NCI-H146 (cell line): ENCODE data around the gene PRKAG2.

Experiments used
- DNase-seq: peaks from one replicate; lab custom pipeline; 2025; lab: John Stamatoyannopoulos, UW

Gene PRKAG2

DNA sequence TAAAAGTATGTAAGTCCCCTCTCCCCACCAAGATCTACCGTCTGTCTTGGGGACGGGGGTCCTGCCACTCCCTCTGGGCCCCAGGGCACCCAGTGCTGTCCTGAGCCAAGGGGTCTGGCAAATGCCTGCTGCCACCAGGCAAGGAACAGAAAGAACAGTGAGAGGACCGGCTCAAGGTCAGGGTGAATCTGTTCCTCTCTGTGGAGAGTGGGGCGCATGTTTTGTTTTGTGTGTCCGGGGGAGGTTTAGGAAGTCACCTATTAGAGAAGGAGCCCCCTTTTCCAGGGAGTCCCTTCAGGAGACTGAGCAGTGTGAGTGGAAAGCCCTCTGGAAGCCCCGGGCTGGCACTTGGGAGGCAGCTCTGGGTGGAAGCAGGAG, 198.7 kb downstream of the PRKAG2 start:
- DNase-seq: no peak

DNA sequence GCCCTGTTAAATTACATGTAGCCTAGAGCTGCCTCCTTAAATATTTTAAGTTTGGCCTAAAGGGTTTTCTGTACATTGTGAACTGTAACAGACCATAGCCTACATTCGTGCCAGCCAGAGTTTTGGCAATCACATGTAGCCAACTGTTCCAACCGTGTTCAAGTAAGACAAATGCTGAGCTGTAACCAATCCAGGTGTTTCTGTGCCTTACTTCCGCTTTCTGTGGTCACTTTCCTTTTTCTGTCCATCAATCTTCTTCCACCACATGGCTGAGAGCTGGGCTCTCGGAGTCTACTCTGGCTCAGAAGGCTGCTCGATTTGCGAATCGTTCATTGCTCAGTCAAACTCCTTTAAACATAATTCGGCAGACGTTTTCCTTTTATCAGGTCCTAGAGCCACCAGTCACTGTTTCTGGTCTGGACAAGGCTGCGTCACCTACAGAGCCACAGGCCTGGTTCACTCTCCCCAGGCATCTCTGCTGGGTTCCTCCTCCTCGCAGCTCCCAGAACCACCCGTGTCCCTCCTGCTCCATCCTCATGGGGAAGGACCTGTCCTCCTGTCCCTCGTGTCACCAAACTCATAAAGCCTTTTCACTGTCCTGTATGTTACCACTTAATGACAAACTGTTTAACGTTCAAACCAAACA, 199.2 kb downstream of the PRKAG2 start:
- DNase-seq: no peak

- no peak for DNase-seq
Observed at GRCh38 chr7:151676759-151677158, 200.2 kb downstream of the PRKAG2 start.

- no peak for DNase-seq
Observed at GRCh38 chr7:151675196-151675920, 201.6 kb downstream of the PRKAG2 start.

GRCh38 chr7:151674161-151674920, 202.6 kb downstream of the PRKAG2 start:
- DNase-seq: no peak

- DNase-seq: peak; percentile 22
Observed at GRCh38 chr7:151673216-151673615, 203.7 kb downstream of the PRKAG2 start.

DNA sequence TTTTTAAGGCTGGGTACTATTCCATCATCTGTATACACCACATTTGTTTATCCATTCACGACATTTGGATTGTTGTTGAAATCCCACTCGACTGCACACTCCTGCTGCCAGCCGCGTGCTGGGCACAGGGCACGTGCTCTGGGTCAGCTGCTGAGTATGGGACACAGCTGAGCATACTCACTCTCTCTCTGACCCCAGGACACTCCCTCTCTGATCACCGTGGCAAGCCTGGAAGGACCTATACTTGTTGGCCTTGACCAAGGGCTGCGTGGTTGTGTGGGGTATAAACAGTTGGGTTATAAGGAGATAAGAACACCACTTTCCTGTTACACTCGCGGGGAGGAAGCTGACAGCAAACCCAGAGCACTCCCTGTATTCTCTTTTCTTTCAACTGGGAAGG, 204.2 kb downstream of the PRKAG2 start:
- DNase-seq: no peak

GRCh38 chr7:151671514-151671913, 205.4 kb downstream of the PRKAG2 start:
- no peak for DNase-seq

- no peak for DNase-seq
Observed at GRCh38 chr7:151669762-151670161, 207.2 kb downstream of the PRKAG2 start.

DNA sequence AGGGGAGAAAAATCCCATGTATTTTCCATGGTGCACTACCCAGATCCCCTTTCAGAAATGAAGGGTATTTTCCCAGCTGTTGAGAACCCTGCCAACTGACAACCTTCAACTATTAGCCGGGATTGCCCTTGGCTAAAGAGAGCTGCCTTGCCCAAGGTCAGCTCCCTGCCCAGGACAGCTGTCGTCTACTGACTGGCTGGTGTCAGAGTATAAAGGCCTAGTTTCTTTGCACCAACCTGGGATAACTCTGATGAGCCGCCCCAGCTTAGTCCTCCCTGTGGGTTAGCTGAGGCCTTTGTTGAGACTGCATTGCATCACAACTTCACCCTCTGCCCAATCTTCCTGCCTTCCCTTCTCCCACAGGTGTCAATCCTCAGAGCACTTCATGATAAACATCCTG, 210.0 kb downstream of the PRKAG2 start:
- no peak for DNase-seq

DNA sequence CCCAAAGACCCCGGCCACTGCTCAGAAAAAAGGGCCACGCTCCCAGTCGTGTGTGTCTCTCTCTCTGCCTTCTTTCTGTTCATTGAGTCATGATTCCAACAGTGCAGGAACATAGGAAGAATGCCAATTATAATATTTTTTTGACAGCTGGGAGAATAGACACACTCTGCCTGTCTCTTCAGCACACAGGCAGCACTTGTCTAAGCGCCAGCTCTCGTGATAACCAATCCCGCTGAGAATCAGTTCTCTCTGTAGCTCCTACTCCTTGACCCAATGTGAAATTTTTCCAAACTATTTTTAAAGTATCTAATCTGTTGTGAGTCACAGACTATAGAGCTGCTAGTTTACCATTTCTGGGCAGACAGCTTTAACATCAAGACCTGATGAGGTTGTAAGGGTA, 211.5 kb downstream of the PRKAG2 start:
- DNase-seq: no peak

- no peak for DNase-seq
Observed at GRCh38 chr7:151664268-151664667, 212.6 kb downstream of the PRKAG2 start.

DNA sequence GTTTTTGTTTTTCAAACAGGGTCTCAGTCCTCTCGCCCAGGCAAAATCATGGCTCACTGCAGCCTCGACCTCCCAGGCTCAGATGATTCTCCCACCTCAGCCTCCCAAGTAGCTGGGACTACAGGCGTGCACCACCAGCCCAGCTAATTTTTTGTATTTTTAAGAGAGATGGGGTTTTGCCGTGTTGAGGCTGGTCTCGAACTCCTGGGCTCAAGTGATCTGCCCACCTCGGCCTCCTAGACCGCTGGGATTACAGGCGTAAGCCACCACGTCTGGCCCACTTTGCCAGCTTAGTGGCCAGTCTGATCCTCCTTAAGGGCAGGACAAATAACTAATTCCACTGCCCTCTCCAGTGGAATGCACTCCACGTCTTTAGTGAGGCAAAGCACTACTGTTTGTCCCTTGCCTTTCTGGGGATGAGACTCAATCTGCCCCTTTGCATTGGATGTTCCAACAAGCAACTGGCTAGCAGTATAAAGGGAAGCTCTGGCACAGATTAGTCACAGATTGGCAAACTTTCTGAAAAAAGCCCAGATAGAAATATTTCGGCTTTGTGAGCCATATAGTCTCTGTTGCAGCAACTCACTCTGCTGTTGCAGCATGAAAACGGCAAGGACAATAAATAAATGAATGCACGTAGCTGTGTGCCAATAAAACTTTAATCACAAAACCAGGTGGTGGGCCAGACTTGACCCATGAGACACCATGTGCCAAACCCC, 213.4 kb downstream of the PRKAG2 start:
- DNase-seq: no peak

GRCh38 chr7:151662251-151662826, 214.6 kb downstream of the PRKAG2 start:
- no peak for DNase-seq

DNA sequence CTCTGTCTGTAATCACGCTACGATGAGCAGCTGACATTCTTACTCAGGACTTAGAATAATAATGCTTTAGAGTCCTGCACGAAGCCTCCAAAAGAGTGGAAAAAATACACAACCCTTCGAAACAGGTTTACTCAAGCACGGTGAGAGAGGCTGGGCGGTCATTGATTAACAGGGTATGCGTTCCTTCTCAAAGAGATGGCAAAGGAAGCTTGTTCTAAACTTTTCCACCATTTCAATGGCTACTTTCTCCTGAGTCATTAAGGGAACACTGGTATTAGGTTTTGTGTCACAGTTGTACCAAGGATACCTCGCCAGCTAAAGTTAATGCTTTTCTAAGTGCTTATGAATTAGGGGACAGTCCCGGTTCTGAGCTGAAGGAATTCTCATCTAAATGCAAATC, 215.3 kb downstream of the PRKAG2 start:
- DNase-seq: no peak

DNA sequence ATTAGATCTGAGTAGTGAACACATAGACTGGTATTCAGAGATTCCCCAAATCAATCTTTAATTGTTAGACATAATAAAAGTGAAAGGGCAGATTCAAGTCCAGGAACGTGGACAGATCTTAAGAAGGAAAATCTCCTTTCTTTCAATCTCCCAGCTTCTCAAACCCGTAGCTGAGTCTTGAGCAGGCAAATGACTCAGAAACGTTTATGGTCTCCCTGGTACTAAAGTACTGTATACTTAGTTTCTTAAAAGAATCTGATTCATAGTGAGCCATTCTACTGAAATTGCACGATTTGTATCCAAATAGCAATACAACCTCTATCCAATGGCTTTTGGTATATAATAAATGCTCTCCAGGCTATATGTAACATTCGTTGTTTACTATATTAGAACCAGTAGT, 216.8 kb downstream of the PRKAG2 start:
- DNase-seq: no peak

GRCh38 chr7:151659219-151659618, 217.7 kb downstream of the PRKAG2 start:
- DNase-seq: no peak

DNA sequence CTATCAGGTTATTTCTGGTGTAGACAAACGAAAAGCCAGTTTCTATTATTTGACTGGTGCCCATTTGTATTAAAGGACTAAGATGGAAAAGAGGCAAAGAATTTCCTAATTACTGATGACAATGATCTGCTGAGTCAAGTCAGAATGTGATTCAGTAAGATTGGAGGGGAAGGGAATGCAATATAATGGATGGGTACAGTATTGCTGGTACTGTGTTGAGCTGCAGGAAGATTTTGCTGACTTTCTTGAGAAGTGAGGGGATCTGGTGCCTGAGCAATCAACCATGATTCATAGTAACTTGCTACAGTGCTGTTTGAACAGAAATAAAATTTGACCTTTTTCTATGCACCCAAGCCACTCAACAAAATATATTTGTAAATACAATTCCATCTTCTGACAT, 218.1 kb downstream of the PRKAG2 start:
- no peak for DNase-seq

GRCh38 chr7:151657173-151657572, 219.7 kb downstream of the PRKAG2 start:
- no peak for DNase-seq

DNA sequence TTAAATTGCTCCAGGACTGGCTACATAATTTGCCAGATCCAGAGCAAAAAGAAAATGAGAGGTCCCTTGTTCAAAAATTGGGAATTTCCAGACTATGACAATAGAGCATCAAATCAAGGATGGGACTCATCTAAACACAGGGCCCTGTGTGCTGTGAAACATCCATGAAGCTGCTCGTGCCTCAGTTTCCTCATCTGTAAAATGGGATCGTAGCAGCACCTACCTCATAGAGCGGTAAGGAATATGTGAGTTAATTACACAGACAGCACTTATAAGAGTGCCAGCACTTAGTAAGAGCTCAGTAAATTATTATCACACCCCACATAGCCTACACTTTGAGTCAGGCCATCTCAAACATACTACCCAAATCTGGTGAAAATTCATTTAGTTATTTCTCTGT, 221.4 kb downstream of the PRKAG2 start:
- no peak for DNase-seq

DNA sequence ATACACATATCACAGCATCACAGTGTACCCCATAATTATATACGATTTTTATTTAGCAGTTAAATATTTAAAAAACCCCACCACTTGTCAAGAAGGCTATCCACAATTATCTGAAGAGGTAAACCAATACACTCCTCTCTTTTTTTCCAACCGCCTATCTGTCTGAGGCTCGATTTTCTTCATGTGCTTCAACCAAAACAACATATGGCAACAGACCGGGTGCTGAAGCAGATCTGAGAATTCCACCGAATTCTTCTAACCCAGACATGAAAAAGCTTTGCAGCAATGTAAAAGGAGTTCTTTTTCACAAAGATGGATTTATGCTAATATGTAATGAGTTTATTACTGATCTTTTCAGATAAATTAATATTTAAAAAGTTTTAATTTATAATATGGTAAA, 224.8 kb downstream of the PRKAG2 start:
- no peak for DNase-seq

GRCh38 chr7:151650161-151650560, 226.8 kb downstream of the PRKAG2 start:
- no peak for DNase-seq
